ENCODE measurements around the gene SPACA6.

SPACA6 gene

DNA sequence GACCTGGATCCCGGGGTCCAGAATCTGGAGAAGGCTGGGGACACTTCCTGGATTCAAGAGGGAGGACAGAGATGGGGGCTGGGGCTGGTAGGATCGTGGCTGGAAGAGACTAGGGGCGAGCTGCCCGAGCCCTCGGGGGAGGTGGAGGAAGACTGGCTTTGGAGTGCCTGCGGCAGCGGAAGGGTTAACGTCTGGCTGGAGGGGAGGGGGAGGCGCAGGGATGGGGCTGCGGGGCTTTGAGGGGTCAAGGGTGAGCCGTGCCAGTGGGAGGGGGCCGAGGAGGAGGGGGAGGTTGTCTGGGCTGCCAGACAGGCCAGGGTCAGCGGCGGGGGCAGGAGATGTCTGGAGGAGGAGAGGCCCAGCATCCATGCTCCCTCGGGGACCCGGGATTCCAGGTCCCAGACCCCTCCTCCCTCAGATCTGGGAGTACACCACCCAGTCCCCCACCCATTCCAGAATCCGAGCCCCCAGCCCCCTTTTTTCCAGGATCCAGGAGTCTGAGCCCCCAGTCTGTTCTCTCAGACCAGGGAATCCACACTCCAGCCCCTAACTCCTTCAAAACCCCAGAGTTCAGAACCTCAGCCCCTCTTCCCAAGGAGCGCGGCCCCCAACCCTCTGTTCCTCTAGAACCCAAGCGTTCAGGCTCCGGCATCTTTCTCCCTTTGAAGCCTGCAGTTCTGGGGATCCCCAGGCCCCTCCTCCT lies 3.2 kb upstream of the SPACA6 start:
- DNase-seq (ENCODE audit: low read depth): no peak

DNA sequence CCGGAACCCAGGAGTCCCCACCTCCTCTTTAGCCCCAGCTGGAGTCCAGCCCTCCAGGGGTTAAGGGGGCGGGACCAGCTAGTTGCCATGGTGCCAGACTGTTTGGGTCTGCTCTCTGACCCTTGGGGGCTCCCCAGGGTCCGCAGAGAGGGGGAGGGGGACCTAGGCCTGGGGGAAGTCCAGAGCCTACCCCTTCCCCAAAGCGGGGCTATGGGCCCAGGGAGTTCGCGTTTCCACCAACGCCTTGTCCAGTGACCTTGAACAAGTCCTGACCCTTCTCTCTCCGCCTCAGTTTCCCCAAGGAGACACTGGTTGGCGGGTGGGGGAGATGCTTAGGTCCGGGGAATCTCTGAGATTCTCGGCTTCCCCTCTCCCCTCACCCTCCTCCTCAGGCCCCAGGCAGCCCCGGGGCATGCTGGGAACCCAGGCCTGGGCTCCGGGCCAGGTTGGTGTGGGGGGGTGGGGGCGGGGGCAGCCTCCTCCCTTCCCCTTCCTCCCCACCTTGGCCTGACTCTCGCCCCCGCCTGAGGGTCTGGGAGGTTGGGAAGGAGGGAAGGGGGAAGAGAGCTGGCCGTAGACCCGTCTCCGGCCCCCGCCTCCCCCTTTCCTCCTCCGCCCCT lies 2.6 kb upstream of the SPACA6 start:
- DNase-seq (ENCODE audit: low read depth): peak; percentile 18

- DNase-seq (ENCODE audit: low read depth): no peak
Measured at GRCh38 chr19:51691074-51691583, 2.0 kb upstream of the SPACA6 start.

DNA sequence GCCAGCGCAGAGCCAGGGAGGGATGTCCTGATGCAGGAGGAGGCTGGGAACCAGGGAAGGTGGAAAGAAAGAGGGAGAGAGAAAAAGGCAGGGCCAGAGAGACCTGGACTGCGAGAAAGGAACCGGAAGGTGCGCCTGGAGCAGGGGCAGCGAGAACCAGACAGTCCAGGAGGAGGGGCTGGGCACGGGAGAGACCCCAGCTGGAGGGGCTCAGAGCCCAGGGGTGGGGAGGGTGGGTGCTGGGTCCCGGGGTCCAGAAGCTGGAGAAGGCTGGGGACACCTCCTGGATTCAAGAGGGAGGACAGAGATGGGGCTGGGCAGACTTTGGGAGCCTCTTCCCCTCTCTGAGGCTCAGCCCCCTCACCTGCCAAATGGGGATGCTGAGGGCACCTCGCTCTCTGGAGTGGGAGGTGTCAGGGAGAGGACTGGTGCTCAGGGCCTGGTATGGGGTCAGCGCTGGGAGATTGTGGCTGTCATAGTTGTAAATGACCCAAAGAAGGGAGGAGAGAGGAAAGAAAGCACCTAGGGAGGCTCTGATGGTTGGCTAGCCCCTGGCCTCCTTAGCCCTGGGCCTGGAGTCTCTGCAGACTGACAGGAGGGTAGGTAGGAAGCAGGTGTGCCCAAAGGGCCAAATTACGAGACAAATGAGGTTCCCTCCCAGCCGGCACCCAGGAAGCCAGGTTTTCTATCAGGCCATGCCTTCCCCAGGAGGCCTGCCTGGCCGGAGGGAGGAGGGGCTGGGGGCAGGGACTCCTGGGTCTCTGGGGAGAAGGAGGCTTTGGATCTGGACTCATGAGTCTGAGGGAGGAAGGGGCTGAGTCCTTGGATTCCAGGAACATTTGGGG lies 1.3 kb upstream of the SPACA6 start:
- no peak for DNase-seq (ENCODE audit: low read depth)

GRCh38 chr19:51692468-51692867 lies 662 bp upstream of the SPACA6 start:
- no peak for DNase-seq (ENCODE audit: low read depth)

GRCh38 chr19:51693819-51694218 lies 689 bp downstream of the SPACA6 start:
- DNase-seq (ENCODE audit: low read depth): no peak

DNA sequence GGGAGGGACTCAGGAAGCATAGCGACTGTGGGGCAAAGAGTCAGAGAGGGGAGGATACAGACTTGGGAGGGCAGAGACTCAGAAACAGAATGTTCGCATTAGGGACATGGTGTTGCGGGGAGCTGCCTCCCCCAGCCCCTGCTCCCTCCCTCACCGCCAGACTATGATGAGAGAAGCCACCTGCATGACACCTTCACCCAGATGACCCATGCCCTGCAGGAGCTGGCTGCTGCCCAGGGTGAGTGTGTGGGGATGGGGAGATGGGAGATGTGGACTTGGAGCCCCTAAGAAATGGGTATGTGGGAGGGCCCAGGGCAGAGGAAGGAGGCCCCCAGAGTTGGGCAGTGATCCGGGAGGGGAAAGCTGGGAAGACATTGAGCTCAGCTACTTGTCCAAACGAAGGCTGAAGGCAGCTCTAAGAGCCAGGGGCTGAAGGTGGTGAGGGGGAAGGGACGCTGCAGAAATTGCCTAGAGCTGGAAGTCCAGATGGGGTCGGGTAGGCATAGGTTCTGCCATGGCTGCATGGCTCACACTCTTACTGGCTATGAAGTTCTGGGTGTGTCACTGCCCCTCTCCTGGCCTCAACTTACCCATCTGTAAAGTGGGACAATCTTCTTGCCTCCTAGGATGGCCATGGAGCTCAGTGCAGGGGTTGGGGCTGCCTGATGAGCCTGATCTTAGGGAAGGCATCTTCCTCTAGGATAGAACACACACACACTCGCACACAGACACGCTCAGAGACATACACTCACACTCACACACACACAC lies 1.4 kb downstream of the SPACA6 start:
- no peak for DNase-seq (ENCODE audit: low read depth)

GRCh38 chr19:51695088-51695487 lies 2.0 kb downstream of the SPACA6 start:
- DNase-seq (ENCODE audit: low read depth): no peak

GRCh38 chr19:51695702-51696315 lies 2.7 kb downstream of the SPACA6 start:
- no peak for DNase-seq (ENCODE audit: low read depth)

- DNase-seq (ENCODE audit: low read depth): no peak
Measured at GRCh38 chr19:51696606-51697005, 3.5 kb downstream of the SPACA6 start.

DNA sequence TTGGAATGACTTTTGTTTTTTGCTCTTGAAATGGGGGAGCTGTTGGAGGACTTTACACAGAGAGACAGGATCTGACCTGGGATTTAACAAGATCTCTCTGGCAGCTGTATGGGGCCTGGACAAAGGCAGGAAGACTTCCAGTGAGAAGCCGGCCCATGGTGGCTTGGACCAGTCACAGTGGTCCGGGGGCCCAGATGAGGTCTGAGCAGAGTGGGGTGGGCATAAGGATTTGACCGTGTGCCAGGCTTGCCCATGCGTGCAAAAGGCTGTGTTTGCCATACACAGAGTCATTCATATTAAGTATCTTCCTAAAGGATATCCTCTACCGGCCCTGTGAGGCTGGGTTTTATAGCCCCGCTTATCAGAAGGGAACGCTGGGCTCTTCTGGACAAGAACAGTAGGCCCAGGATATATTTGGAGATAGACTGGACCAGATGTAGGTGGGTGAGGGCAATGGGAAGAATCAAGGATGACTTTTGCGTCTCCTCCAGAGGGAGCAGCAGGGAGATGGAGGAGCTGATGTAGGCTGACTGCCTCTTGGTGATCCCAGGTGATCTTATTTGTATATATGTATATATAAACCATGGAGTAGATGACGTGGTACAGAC lies 4.1 kb downstream of the SPACA6 start:
- no peak for DNase-seq (ENCODE audit: low read depth)

- no peak for DNase-seq (ENCODE audit: low read depth)
Measured at GRCh38 chr19:51698296-51698695, 5.2 kb downstream of the SPACA6 start.

GRCh38 chr19:51699170-51699569 lies 6.0 kb downstream of the SPACA6 start:
- DNase-seq (ENCODE audit: low read depth): no peak

- DNase-seq (ENCODE audit: low read depth): no peak
Measured at GRCh38 chr19:51701468-51702100, 8.5 kb downstream of the SPACA6 start.

DNA sequence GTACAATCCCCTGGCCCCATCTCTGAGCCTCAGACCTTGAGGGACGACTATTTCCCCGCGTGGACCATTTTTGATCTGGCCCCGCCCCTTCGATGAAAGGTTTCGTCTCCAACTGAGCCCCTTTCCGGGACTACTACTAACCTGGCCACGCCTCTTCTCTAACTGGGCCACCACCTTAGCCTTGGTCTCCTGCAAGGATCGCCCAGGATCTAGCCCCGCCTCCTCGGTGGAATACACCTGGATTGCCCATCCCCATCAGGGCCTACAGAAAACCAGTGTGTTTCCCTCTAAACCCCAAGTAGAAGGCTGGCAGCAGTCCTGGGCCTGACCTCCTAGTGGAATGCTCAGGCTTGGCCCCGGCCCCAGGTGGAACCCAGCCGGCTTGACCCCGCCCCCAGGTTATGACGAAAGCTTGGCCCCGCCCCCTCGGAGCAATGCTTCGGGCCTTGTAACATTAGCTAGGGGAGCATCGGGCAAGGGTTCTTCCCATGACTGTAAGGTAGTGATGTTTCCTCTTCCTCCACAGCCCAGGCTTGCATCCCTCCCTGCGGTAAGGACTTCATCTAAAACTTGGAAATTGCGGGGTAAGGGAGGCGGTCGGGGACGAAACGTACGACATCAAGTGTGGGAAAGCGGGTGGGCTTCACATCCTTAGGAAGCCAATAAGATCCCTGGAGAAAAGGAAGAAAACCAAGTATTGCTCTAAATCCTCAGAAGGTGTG lies 9.1 kb downstream of the SPACA6 start:
- peak; percentile 22 for DNase-seq (ENCODE audit: low read depth)

- no peak for DNase-seq (ENCODE audit: low read depth)
Measured at GRCh38 chr19:51702825-51703574, 9.9 kb downstream of the SPACA6 start.

- peak; percentile 96 for DNase-seq (ENCODE audit: low read depth)
Measured at GRCh38 chr19:51703575-51704515, 10.7 kb downstream of the SPACA6 start.

DNA sequence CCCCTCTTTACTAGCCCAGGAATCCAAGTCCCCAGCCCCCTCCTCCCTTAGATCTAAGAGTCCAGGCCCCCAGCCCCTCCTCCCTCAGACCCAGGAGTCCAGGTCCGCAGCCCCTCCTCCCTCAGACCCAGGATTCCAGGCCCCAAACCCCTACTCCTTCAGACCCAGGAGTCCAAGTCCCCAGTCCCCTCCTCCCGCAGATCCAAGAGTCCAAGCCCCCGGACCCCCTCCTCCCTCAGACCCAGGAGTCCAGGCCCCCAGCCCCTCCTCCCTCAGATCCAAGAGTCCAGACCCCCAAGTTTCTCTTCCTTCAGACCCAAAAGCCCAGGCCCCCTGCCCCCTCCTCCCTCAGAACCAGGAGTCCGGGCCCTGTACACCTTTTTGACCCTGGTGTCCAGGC lies 11.5 kb downstream of the SPACA6 start:
- DNase-seq (ENCODE audit: low read depth): no peak
